ENCODE measurements around the gene SMG9. TPM values are rescaled to one million over a fixed set of nuclear protein-coding genes. Genes with fewer than 3 reads are reported as not detected.

Gene SMG9
- total and polyA plus RNA-seq, 2 of the 4 experiments (the other 2 are of a cell fraction), result 4.8 to 24.3 TPM

DNA sequence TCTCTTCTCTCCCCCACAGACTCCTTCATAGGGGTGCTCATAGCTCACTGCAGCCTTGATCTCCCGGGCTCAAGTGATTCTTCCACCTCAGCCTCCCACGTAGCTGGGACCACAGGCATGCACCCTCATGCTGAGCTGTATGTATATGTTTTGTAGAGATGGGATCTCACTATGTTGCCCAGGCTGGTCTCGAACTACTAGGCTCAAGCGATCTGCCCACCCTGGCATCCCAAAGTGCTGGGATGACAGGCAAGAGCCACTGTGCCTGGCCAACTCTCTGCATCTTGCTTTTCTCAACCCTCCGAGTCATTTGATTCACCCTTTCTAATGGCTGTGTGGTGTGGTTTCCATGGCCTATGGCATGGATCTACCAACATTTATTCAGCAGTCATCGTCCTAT lies 49.0 kb downstream of the SMG9 start:
- TF ChIP-seq NFE2L2 (IDR thresholded peaks at IDR 0.05; ENCODE audit: low read depth, low read length) (no peak), ELK1 (IDR thresholded peaks at IDR 0.05; ENCODE audit: borderline replicate concordance, low read depth, low read length) (no peak), FOS (IDR thresholded peaks at IDR 0.05; ENCODE audit: low read depth, low read length) (no peak), MAZ (IDR thresholded peaks at IDR 0.05; ENCODE audit: borderline replicate concordance, low read depth, low read length) (no peak)
- TF ChIP-seq, protein P1, sequence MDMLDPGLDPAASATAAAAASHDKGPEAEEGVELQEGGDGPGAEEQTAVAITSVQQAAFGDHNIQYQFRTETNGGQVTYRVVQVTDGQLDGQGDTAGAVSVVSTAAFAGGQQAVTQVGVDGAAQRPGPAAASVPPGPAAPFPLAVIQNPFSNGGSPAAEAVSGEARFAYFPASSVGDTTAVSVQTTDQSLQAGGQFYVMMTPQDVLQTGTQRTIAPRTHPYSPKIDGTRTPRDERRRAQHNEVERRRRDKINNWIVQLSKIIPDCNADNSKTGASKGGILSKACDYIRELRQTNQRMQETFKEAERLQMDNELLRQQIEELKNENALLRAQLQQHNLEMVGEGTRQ (IDR thresholded peaks at IDR 0.05; ENCODE audit: low read depth, low read length), result no peak
- H2BK20ac ChIP-seq (ENCODE audit: low read depth, low read length), result no peak overlapping the region
- no peak overlapping the region for H3K56ac ChIP-seq (ENCODE audit: extremely low read depth, insufficient read depth, low read length)
- dilution Hi-C loops (cut with HindIII; ENCODE audit: low sequenced_read_pairs, unreplicated experiment), result no loop called here
- no peak overlapping the region for H3K9ac ChIP-seq (ENCODE audit: low read depth, low read length)
- ChIA-PET POLR2A (ENCODE audit: unreplicated experiment) (no interaction called here), CTCF (interaction anchor here (1.0 kb wide), 1 partner anchor 19 kb away, joined by 4 read pairs; no protein-coding TSS in a partner anchor)
- no peaks in the 10 kb centered on the region for H3K9me1 ChIP-seq (ENCODE audit: insufficient read depth, low read length)
- H3K36me3 ChIP-seq (ENCODE audit: control insufficient read depth, insufficient read depth, low read length), result no peaks in the 10 kb centered on the region
- H4K8ac ChIP-seq (ENCODE audit: low read depth in 2 of 2, low read length in 2 of 2), result no peak overlapping the region
- H3K27ac ChIP-seq (ENCODE audit: insufficient read depth, low read length), result no peak overlapping the region
- H3K23ac ChIP-seq (ENCODE audit: low read depth, low read length), result no peak overlapping the region
- H4K91ac ChIP-seq (ENCODE audit: insufficient read depth, low read depth, low read length), result no peak overlapping the region
- H2AFZ ChIP-seq (replicated peaks; ENCODE audit: low read length, poor library complexity), result no peak overlapping the region
- peaks cover 5% of the 10 kb centered on the region for H3K4me1 ChIP-seq (ENCODE audit: control insufficient read depth, insufficient read depth, low read length)
- H2BK5ac ChIP-seq (ENCODE audit: low read depth, low read length, poor library complexity, severe bottlenecking), result no peak overlapping the region
- no peak overlapping the region for H3K4me3 ChIP-seq (ENCODE audit: insufficient read depth, low read depth, low read length)
- no TSS peak for BruUV-seq (replicated peaks)
- no peaks in the 10 kb centered on the region; the same call in 1 of the 2 replicates for H3K27me3 ChIP-seq (ENCODE audit: control insufficient read depth, insufficient read depth, low read length)
- H4K20me1 ChIP-seq (ENCODE audit: insufficient read depth, low read length), result no peaks in the 10 kb centered on the region
- no peak overlapping the region for H3K4me2 ChIP-seq (ENCODE audit: low read depth, low read length)
- no peak for ATAC-seq (ENCODE audit: low read depth)
- DNase-seq, result no peak
- intact Hi-C loops (cut with micrococcal nuclease), result no loop called here
- no peak overlapping the region for H3K4ac ChIP-seq (ENCODE audit: low read depth, low read length)
- H2BK15ac ChIP-seq (ENCODE audit: low read depth, low read length), result no peak overlapping the region
- H2AK9ac ChIP-seq (replicated peaks; ENCODE audit: low read depth, low read length, poor library complexity), result no peak overlapping the region
- no peak overlapping the region for H3K18ac ChIP-seq (ENCODE audit: low read depth, low read length)
- no peak overlapping the region for H2BK120ac ChIP-seq (ENCODE audit: low read depth, low read length)
- H3K14ac ChIP-seq (replicated peaks; ENCODE audit: low read depth, low read length), result no peak overlapping the region
- in situ Hi-C loops (cut with MboI; ENCODE audit: low sequenced_read_pairs), result no loop called here
- no CpG with 5 or more reads among the region's 6 CpGs for WGBS, 2 experiments (ENCODE audit: extremely low coverage in 2 of 2, insufficient read length in 1 of 2)
- H3K79me1 ChIP-seq (ENCODE audit: low read depth in 1 of 2, low read length in 2 of 2), result no peaks in the 10 kb centered on the region
- peaks cover 9% of the 10 kb centered on the region for H3K9me3 ChIP-seq (ENCODE audit: control insufficient read depth, insufficient read depth, low read length)
- H2AK5ac ChIP-seq (ENCODE audit: low read depth, low read length), result no peak overlapping the region
- no peak overlapping the region for H4K5ac ChIP-seq (ENCODE audit: low read depth, low read length)
